ENCODE results near the gene MAN2B2. TPM values are rescaled to one million over a fixed set of nuclear protein-coding genes. Genes with fewer than 3 reads are reported as not detected.
A peak's percentile ranks its signal among the peaks of the same experiment; 100 is the strongest.

The MAN2B2 gene
- total and polyA plus RNA-seq, 8 donors = 6.1 to 49.4 (median 13.9) TPM

DNA sequence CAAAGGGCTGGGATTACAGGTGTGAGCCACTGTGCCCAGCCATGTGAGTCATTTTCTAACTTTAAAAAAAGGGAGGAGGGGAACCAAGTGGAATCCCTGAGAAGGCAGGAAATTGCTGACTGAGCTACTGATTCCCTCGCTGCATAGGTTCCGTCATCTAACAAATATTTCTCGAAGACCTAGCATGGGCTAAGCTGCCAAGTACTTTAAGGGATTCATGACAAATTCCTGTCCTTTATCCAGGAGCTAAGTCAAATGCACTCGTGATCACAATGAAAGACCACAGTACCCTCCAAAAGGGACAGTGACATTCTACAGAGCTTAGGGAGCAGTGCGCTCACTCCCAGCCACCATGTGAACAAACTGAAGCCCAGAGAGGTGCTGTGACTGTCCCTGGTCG, 33.2 kb upstream of the MAN2B2 start:
- no peak for DNase-seq
- Histone ChIP-seq H3K27me3 (peaks cover 0 to 75% (median 3%) of the 10 kb centered on the region in 3 donors), H3K4me1 (no peaks in the 10 kb centered on the region), H3K4me3 (no peak overlapping the region), H3K36me3 (no peaks in the 10 kb centered on the region), H3K27ac (no peak overlapping the region), H3K9me3 (peaks cover 0 to 13% (median 10%) of the 10 kb centered on the region in 4 donors)
- TF ChIP-seq EP300 (IDR thresholded peaks at IDR 0.05) = no peak
- no peak for TF ChIP-seq POLR2AphosphoS5 (IDR thresholded peaks at IDR 0.05)
- no peak for TF ChIP-seq CTCF (IDR thresholded peaks at IDR 0.05)
- no peak for TF ChIP-seq POLR2A (IDR thresholded peaks at IDR 0.05)
- 62 to 73% (median 63%) methylated on average over 6 of the region's 6 CpGs for WGBS, 5 donors
- intact Hi-C loops (cut with DNase I; ENCODE audit: low total_unique reads) = loop anchor here (10.0 kb wide), 1 partner anchor 207 kb away; no protein-coding TSS in a partner anchor

GRCh38 chr4:6542951-6543350, 32.0 kb upstream of the MAN2B2 start:
- 69 to 76% (median 72%) methylated on average over 9 to 12 of the region's 12 CpGs for WGBS, 5 donors
- no peak for DNase-seq
- Histone ChIP-seq H3K9me3 (peaks cover 0 to 13% (median 10%) of the 10 kb centered on the region in 4 donors), H3K27ac (no peak overlapping the region), H3K4me1 (no peaks in the 10 kb centered on the region), H3K27me3 (peaks cover 0 to 75% (median 3%) of the 10 kb centered on the region in 3 donors), H3K36me3 (no peaks in the 10 kb centered on the region), H3K4me3 (no peak overlapping the region)
- TF ChIP-seq POLR2AphosphoS5 (IDR thresholded peaks at IDR 0.05) (no peak), EP300 (IDR thresholded peaks at IDR 0.05) (no peak), CTCF (IDR thresholded peaks at IDR 0.05) (no peak)
- intact Hi-C loops (cut with DNase I; ENCODE audit: low total_unique reads) = loop anchor here (10.0 kb wide), 1 partner anchor 208 kb away; no protein-coding TSS in a partner anchor

GRCh38 chr4:6546091-6546490, 28.9 kb upstream of the MAN2B2 start:
- intact Hi-C loops (cut with DNase I; ENCODE audit: low total_unique reads) = loop anchor here (10.0 kb wide), 1 partner anchor 211 kb away; no protein-coding TSS in a partner anchor
- no peak for TF ChIP-seq POLR2AphosphoS5 (IDR thresholded peaks at IDR 0.05)
- no peak for TF ChIP-seq EP300 (IDR thresholded peaks at IDR 0.05)
- no peak for TF ChIP-seq CTCF (IDR thresholded peaks at IDR 0.05)
- TF ChIP-seq POLR2A (IDR thresholded peaks at IDR 0.05) = no peak
- H3K27me3 ChIP-seq = peaks cover 0 to 72% (median 6%) of the 10 kb centered on the region in 3 donors
- H3K27ac ChIP-seq = no peak overlapping the region
- H3K9me3 ChIP-seq = peaks cover 0 to 4% (median 2%) of the 10 kb centered on the region in 4 donors
- WGBS, 5 donors = 61 to 75% (median 70%) methylated on average over 4 of the region's 4 CpGs
- H3K4me1 ChIP-seq = no peaks in the 10 kb centered on the region
- DNase-seq = no peak
- no peaks in the 10 kb centered on the region for H3K36me3 ChIP-seq
- H3K4me3 ChIP-seq = no peak overlapping the region

DNA sequence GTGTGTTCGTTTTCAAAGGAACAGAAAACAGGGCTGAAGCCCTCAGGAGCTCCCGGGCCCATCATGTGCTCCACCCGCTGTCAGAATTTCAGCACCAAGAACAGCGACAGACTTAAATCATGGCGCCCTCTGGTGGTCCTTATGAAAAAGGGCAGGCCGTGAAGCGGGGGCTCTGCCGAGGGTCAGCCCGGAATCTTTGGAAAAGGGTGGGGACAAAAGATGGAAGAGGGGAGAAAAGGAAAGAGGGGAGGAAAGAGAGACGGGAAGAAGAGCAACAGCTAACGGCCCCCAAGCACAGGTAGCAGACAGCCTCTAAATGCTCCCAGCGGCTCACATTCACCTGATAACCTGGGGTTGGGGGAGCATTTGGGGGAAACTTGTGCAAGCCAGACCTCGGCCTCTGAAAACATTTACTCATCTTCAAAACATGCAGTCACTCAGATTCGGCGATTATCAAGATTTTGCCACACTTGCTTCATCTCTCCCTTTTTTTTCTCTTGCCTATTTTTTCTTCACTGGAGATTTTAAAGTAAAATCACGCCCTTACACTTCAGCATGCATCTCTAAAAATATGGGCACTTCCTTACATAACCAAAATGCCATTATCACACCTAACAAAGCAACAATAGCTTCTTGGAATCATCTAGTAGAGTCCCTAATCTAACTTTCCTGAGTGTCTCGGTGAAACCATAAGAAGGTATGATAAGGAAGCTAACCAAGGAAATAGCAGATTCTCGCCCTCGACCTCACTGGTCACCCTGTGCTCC, 28.1 kb upstream of the MAN2B2 start:
- peaks cover 0 to 12% (median 9%) of the 10 kb centered on the region in 4 donors for H3K9me3 ChIP-seq
- peaks cover 0 to 73% (median 6%) of the 10 kb centered on the region in 3 donors for H3K27me3 ChIP-seq
- TF ChIP-seq POLR2A (IDR thresholded peaks at IDR 0.05) (no peak), CTCF (IDR thresholded peaks at IDR 0.05) (peak in 5 of 7 experiments; percentile 55 to 82 (median 78))
- 23 to 25% (median 25%) methylated on average over 19 of the region's 19 CpGs for WGBS, 5 donors
- DNase-seq = peak; percentile 44 to 87
- H3K4me1 ChIP-seq = no peaks in the 10 kb centered on the region
- no peaks in the 10 kb centered on the region for H3K36me3 ChIP-seq
- H3K27ac ChIP-seq = no peak overlapping the region
- H3K4me3 ChIP-seq = no peak overlapping the region
- intact Hi-C loops (cut with DNase I; ENCODE audit: low total_unique reads) = loop anchor here (10.0 kb wide), 1 partner anchor 212 kb away; no protein-coding TSS in a partner anchor
